K562 (cell line): ENCODE data around the gene RALY. TPM values are rescaled to one million over a fixed set of nuclear protein-coding genes. Genes with fewer than 3 reads are reported as not detected.

Source experiments
- ATAC-seq: fragments of 200-7000 bp; cut with Tn5 transposase; 3 replicates; pipeline ENCODE4 v1.9.1; 2020; ENCODE audit warnings: moderate library complexity
- BruUV-seq: library from RNA; stranded (reverse); fragments of 400-500 nt; replicated peaks from 2 replicates; lab custom pipeline; 2021; lab: Mats Ljungman, UMichigan
- CTCF ChIA-PET: fragments of 300-600 bp; formaldehyde crosslinking; extraction: SDS; loops from one replicate; lab custom pipeline; 2021; ENCODE audit warnings: low intra/inter-chr PET ratio; lab: Yijun Ruan, JAX
- POLR2A ChIA-PET: fragments of 300-600, 350-650 bp; sonication (Branson Sonifier 250); formaldehyde crosslinking; extraction: SDS; loops from one replicate; lab custom pipeline; 2021; ENCODE audit warnings: antibody characterized with exemption, inconsistent platforms; lab: Yijun Ruan, JAX
- DNase-seq, 4 experiments: peaks; one replicate each; pipeline versions ENCODE4 v3.0.0 to v3.0.0-alpha.2; 2011 to 2018; ENCODE audit warnings: low spot score in 3 of 4, mixed read lengths in 3 of 4; ENCODE audit errors: extremely low read depth in 1 of 4
- FAIRE-seq: peaks from 2 replicates; lab custom pipeline; 2011; peaks lifted over from hg19 to GRCh38; lab: Jason Lieb, UNC
- H2AFZ ChIP-seq: 2 replicates; pipeline ENCODE4 v1.6.0; 2011; ENCODE audit warnings: low read depth, low read length, control low read depth, inconsistent platforms
- H3K27ac ChIP-seq: fragments of 200-600 bp; 3 replicates; pipeline ENCODE4 v1.8.0; 2011; ENCODE audit warnings: low read depth, mild to moderate bottlenecking, control low read depth, inconsistent platforms, low read length, moderate library complexity, mixed read lengths; ENCODE audit errors: extremely low read depth
- H3K27me3 ChIP-seq, 2 experiments: fragments of 300-600 bp in 1 of 2; 2 replicates in 1 of 2; 3 replicates in 1 of 2; pipeline versions ENCODE4 v1.6.0 to v1.8.0; 2011; ENCODE audit warnings: inconsistent platforms in 2 of 2, low read length in 2 of 2, mild to moderate bottlenecking in 1 of 2, mixed read lengths in 1 of 2, moderate library complexity in 1 of 2; ENCODE audit not compliant: control insufficient read depth in 2 of 2, insufficient read depth in 2 of 2
- H3K36me3 ChIP-seq: fragments of 300-600 bp; 3 replicates; pipeline ENCODE4 v1.8.0; 2011; ENCODE audit warnings: mild to moderate bottlenecking, low read length, inconsistent platforms; ENCODE audit not compliant: control insufficient read depth, insufficient read depth
- H3K4me1 ChIP-seq, 2 experiments: fragments of 200-600 bp in 1 of 2; replicated peaks in 1 of 2; 2 replicates in 1 of 2; 3 replicates in 1 of 2; pipeline versions ENCODE4 v1.5.1 to v1.8.0; 2011; ENCODE audit warnings: inconsistent platforms in 2 of 2, low read length in 2 of 2, mild to moderate bottlenecking in 1 of 2, mixed read lengths in 1 of 2, moderate library complexity in 1 of 2; ENCODE audit not compliant: control insufficient read depth in 2 of 2, insufficient read depth in 2 of 2
- H3K4me2 ChIP-seq: 2 replicates; pipeline ENCODE4 v1.6.1; 2011; ENCODE audit warnings: low read length, control low read depth, inconsistent platforms, mixed read lengths; ENCODE audit not compliant: insufficient read depth
- H3K4me3 ChIP-seq: fragments of 200-600 bp; sonication (generic), shearing (Covaris generic); 2 replicates; pipeline ENCODE4 v1.5.1; 2016; ENCODE audit warnings: control low read depth, inconsistent platforms
- H3K79me2 ChIP-seq: fragments of 200-600 bp; 3 replicates; pipeline ENCODE4 v1.8.0; 2011; ENCODE audit warnings: low read length, inconsistent platforms; ENCODE audit not compliant: control insufficient read depth, insufficient read depth
- H3K9ac ChIP-seq, 2 experiments: 2 replicates each; pipeline versions ENCODE4 v1.6.0 to v1.6.1; 2011; ENCODE audit warnings: low read depth in 2 of 2, low read length in 2 of 2, control low read depth in 1 of 2, inconsistent platforms in 1 of 2, mild to moderate bottlenecking in 1 of 2, mixed read lengths in 1 of 2; ENCODE audit not compliant: insufficient read depth in 1 of 2
- H3K9me1 ChIP-seq: one replicate; pipeline ENCODE4 v1.6.0; 2011; ENCODE audit warnings: inconsistent platforms, mild to moderate bottlenecking, low read length, moderate library complexity; ENCODE audit not compliant: control insufficient read depth, insufficient read depth
- H3K9me3 ChIP-seq: replicated peaks from 2 replicates; pipeline ENCODE4 v1.5.1; 2011; ENCODE audit warnings: low read depth, low read length, inconsistent platforms; ENCODE audit not compliant: control insufficient read depth, insufficient read depth
- H4K20me1 ChIP-seq: replicated peaks from 2 replicates; pipeline ENCODE4 v1.6.1; 2011; ENCODE audit warnings: low read length, inconsistent platforms, mixed read lengths; ENCODE audit not compliant: control insufficient read depth, insufficient read depth
- BCLAF1 ChIP-seq, 2 experiments: fragments of 450-650 bp in 1 of 2; IDR thresholded peaks; 2 replicates each; pipeline ENCODE4 v1.6.1; 2011 to 2017; ENCODE audit warnings: low read depth in 2 of 2, antibody characterized with exemption in 1 of 2, borderline replicate concordance in 1 of 2, low read length in 1 of 2, mild to moderate bottlenecking in 1 of 2, mixed read lengths in 1 of 2; ENCODE audit not compliant: control insufficient read depth in 1 of 2
- GABPB1 ChIP-seq: sonication (generic); formaldehyde crosslinking; IDR thresholded peaks from 2 replicates; pipeline ENCODE4 v1.8.0; 2022; ENCODE audit warnings: mild to moderate bottlenecking, missing genetic modification reagents
- HDAC3 ChIP-seq: fragments of 450-650 bp; IDR thresholded peaks from 2 replicates; pipeline ENCODE4 v1.6.1; 2018; ENCODE audit warnings: borderline replicate concordance, mild to moderate bottlenecking, moderate library complexity; ENCODE audit not compliant: partially characterized antibody
- HMBOX1 ChIP-seq: sonication (generic); IDR thresholded peaks from 2 replicates; pipeline ENCODE4 v1.6.1; 2016
- PBX2 ChIP-seq, 2 experiments: IDR thresholded peaks in 1 of 2; conservative IDR thresholded peaks in 1 of 2; 2 replicates each; pipeline ENCODE4 v1.6.1; 2016; ENCODE audit warnings: low read depth in 2 of 2, mild to moderate bottlenecking in 1 of 2, missing compliant biosample characterization in 1 of 2, missing genetic modification characterization in 1 of 2, moderate library complexity in 1 of 2
- TGIF2 ChIP-seq: sonication (generic); formaldehyde crosslinking; IDR thresholded peaks from 2 replicates; pipeline ENCODE4 v1.8.1; 2022; ENCODE audit warnings: mild to moderate bottlenecking, missing genetic modification reagents, moderate library complexity
- XRCC3 ChIP-seq: fragments of 450-650 bp; IDR thresholded peaks from 2 replicates; pipeline ENCODE4 v1.6.1; 2017; ENCODE audit warnings: mild to moderate bottlenecking, moderate library complexity
- ZSCAN29 ChIP-seq: fragments of 450-650 bp; IDR thresholded peaks from 2 replicates; pipeline ENCODE4 v1.6.1; 2017
- WGBS: fragments of 100-300 bp; shearing (Covaris generic); methylation state at CpG from one replicate; pipeline ENCODE4 v1.1.6; 2016; ENCODE audit warnings: low coverage, mixed read lengths; ENCODE audit not compliant: insufficient coverage; ENCODE audit errors: missing lambda C conversion rate; 5-methylcytosine and 5-hydroxymethylcytosine counted together
- in situ Hi-C: fragments of 300-500 bp; cut with MboI; formaldehyde crosslinking; loops from 4 replicates; pipeline ENCODE4 v1.15.0; 2018; ENCODE audit warnings: inconsistent platforms, mixed read lengths
- intact Hi-C: fragments of 100-400 bp; cut with micrococcal nuclease; formaldehyde crosslinking; loops from 2 replicates; pipeline ENCODE4 v1.14.2; 2022
- polyA plus RNA-seq, 8 experiments: library from polyadenylated mRNA; depleted of rRNA in 4 of 8; stranded (reverse) in 5 of 8; unstranded in 3 of 8; fragments of >200 nt; fragmentation: Nextera tagmentation in 2 of 8; fragmentation: Illumina TruSeq in 1 of 8; extraction: Ambion mirVana in 2 of 8; extraction: Trizol in 1 of 8; gene quantifications; 2 replicates each; pipeline versions ENCODE4 v1.2.1 to v1.2.3, GENCODE V29; 2011 to 2014; ENCODE audit warnings: inconsistent platforms in 1 of 8, missing spikeins in 1 of 8
- total RNA-seq, 7 experiments: library from RNA; depleted of rRNA in 6 of 7; stranded (reverse); fragments of >200 nt in 6 of 7; fragmentation: Illumina TruSeq in 2 of 7; extraction: Trizol in 2 of 7; gene quantifications; 2 replicates each; pipeline versions ENCODE4 v1.2.1 to v1.2.3, GENCODE V29; 2011 to 2021; ENCODE audit warnings: low replicate concordance in 1 of 7

Gene RALY
- total and polyA plus RNA-seq, 9 of the 15 experiments (the other 6 are each of a cell fraction or from before 2014, with no cell fraction given) = 0.80 to 207 (median 128) TPM

DNA sequence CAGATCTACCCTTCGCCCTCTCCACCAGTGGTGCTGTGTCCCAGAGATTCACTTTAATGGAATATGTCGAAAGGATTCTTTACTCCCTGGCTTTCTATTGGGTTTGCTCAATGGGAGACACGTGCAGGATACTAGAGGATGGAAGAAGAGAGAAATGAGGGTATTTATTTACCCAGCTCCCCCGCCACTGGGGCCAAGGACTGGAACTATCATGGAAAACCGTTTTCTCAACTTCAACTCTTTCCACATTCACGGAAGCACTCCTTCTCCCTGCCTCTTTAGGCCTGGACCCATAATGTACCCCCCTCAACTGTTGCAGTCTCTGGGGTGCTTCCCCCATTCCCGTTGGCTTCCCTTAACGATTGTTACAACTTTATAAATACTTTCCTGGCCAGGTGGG, 26.6 kb upstream of the RALY start:
- no peaks in the 10 kb centered on the region for H3K4me1 ChIP-seq
- H3K79me2 ChIP-seq = no peaks in the 10 kb centered on the region
- no peak overlapping the region for H3K9ac ChIP-seq
- ATAC-seq (no peak), FAIRE-seq (no peak), DNase-seq (no peak)
- no peaks in the 10 kb centered on the region for H3K9me1 ChIP-seq
- intact Hi-C loops = no loop called here
- no peak for TF ChIP-seq XRCC3
- H3K27me3 ChIP-seq = peaks cover 24 to 27% of the 10 kb centered on the region in 2 experiments
- no peak overlapping the region for H3K4me2 ChIP-seq
- H2AFZ ChIP-seq = no peak overlapping the region
- 4% methylated on average over 8 of the region's 8 CpGs for WGBS
- no peak overlapping the region for H3K27ac ChIP-seq
- H3K4me3 ChIP-seq = no peak overlapping the region
- no TSS peak for BruUV-seq
- POLR2A ChIA-PET = interaction anchor here (0.6 to 0.9 kb wide), 4 partner anchors 9 to 1361 kb away, joined by 3 to 4 read pairs (median 3); partner anchors contain the start of gene RALY
- no peaks in the 10 kb centered on the region for H3K36me3 ChIP-seq
- H4K20me1 ChIP-seq = no peaks in the 10 kb centered on the region
- 0 out of 2 replicates have a peak, but pooled peaks cover 2% of the 10 kb centered on the region for H3K9me3 ChIP-seq
- CTCF ChIA-PET = no interaction called here
- in situ Hi-C loops = no loop called here

DNA sequence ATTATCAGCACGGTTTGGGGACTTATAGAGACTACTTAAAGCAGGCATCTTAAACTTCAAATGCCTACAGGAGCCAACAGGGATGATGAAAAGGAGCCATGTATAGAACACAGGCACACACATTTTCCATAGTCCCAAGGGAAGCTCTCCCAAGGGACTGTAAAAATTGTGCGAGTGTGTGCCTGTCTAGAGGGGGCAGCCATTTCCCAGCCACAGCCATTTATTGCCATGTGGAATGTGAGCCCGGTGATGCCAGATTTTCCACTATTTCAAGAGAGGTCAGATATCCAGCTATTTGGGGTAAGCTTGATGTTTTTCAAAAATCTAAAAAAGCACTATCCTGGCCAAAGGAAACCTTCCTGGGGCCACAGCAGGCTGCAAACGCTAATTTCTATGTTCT, 24.1 kb upstream of the RALY start:
- Histone ChIP-seq H3K4me1 (no peaks in the 10 kb centered on the region), H3K9ac (no peak overlapping the region), H3K4me3 (no peak overlapping the region), H3K4me2 (no peak overlapping the region), H3K9me1 (no peaks in the 10 kb centered on the region), H3K9me3 (0 out of 2 replicates have a peak, but pooled peaks cover 2% of the 10 kb centered on the region), H3K79me2 (no peaks in the 10 kb centered on the region), H3K27me3 (peaks cover 19 to 26% of the 10 kb centered on the region in 2 experiments; a peak in 4 of 5 replicates), H4K20me1 (no peaks in the 10 kb centered on the region), H2AFZ (no peak overlapping the region), H3K36me3 (no peaks in the 10 kb centered on the region), H3K27ac (no peak overlapping the region)
- CTCF ChIA-PET = no interaction called here
- FAIRE-seq (no peak), ATAC-seq (no peak), DNase-seq (no peak)
- POLR2A ChIA-PET = no interaction called here
- intact Hi-C loops = no loop called here
- 0% methylated on average over 4 of the region's 4 CpGs for WGBS
- BruUV-seq = no TSS peak
- in situ Hi-C loops = no loop called here
- TF ChIP-seq ZSCAN29 (no peak), TGIF2 (CRISPR knock-in tag) (no peak), HDAC3 (no peak), BCLAF1 (IDR thresholded peaks at IDR 0.05; ENCODE audit: borderline replicate concordance in 1 of 2, control insufficient read depth in 1 of 2, low read depth in 2 of 2, low read length in 1 of 2) (no peak), HMBOX1 (no peak), PBX2 (CRISPR knock-in tag; IDR thresholded peaks at IDR 0.05; ENCODE audit: low read depth) (no peak), PBX2 (tag; conservative IDR thresholded peaks at IDR 0.05; ENCODE audit: low read depth) (no peak), GABPB1 (CRISPR knock-in tag) (no peak)
